Measurements from ENCODE around the gene PGM1. TPM values are rescaled to one million over a fixed set of nuclear protein-coding genes. Genes with fewer than 3 reads are reported as not detected.

PGM1 gene
- total RNA-seq, 1 donor from 2014 or later: 46.0 TPM

DNA sequence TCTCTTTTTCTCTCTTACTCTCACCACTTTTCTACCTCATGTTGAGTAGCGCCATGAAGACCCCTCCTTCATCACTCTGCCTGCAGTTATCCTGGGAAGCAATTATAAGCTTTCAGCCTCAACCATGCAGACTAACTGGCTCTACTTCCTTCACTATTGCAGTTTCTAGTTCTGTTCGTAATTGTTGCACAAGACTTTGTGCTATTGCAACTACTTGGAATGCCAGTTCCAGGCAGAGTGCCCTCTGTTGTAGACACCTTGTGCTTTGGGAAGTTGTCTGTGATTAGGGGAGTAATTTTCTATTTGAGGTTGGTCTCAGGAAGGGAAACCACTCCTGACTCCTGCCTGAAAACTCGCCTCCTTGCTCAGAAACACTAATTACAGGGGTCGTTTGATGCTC, 19.4 kb downstream of the PGM1 start:
- no peak for DNase-seq (ENCODE audit: low spot score in 2 of 2, unreplicated experiment in 2 of 2)
- Mint-ChIP-seq H3K4me1 (peaks cover 31% of the 10 kb centered on the region), H3K27me3 (ENCODE audit: low read depth) (no peaks in the 10 kb centered on the region), H3K27ac (no peak overlapping the region), H3K4me3 (no peak overlapping the region), H3K36me3 (no peaks in the 10 kb centered on the region), H3K9me3 (no peaks in the 10 kb centered on the region)
- TF ChIP-seq, protein P1, sequence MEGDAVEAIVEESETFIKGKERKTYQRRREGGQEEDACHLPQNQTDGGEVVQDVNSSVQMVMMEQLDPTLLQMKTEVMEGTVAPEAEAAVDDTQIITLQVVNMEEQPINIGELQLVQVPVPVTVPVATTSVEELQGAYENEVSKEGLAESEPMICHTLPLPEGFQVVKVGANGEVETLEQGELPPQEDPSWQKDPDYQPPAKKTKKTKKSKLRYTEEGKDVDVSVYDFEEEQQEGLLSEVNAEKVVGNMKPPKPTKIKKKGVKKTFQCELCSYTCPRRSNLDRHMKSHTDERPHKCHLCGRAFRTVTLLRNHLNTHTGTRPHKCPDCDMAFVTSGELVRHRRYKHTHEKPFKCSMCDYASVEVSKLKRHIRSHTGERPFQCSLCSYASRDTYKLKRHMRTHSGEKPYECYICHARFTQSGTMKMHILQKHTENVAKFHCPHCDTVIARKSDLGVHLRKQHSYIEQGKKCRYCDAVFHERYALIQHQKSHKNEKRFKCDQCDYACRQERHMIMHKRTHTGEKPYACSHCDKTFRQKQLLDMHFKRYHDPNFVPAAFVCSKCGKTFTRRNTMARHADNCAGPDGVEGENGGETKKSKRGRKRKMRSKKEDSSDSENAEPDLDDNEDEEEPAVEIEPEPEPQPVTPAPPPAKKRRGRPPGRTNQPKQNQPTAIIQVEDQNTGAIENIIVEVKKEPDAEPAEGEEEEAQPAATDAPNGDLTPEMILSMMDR (IDR thresholded peaks at IDR 0.05; ENCODE audit: unreplicated experiment): no peak

DNA sequence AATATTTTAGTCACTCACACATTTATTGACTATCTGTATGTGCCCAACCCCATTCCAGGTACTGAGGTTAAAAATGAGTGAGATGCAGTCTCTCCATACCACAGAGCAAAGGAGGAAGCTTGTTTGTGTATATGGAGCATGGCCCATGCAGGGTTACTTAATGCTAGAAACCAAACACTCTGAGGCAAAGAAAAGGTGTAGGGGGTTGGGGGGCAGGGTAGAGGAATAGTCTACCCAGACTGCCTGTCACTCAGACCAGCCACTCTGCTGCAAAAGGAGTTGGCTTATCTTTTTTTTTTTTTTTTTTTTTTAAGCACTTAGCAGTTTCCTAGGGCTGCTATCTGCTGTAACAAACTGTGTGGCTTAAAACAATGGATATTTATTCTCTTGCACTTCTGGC, 19.8 kb downstream of the PGM1 start:
- no peaks in the 10 kb centered on the region for H3K9me3 Mint-ChIP-seq
- no peaks in the 10 kb centered on the region for H3K27me3 Mint-ChIP-seq (ENCODE audit: low read depth)
- H3K36me3 Mint-ChIP-seq: no peaks in the 10 kb centered on the region
- H3K4me3 Mint-ChIP-seq: no peak overlapping the region
- no peak for DNase-seq (ENCODE audit: low spot score in 2 of 2, unreplicated experiment in 2 of 2)
- TF ChIP-seq, protein P1 (IDR thresholded peaks at IDR 0.05; ENCODE audit: unreplicated experiment): no peak
- H3K27ac Mint-ChIP-seq: no peak overlapping the region
- H3K4me1 Mint-ChIP-seq: peaks cover 34% of the 10 kb centered on the region

DNA sequence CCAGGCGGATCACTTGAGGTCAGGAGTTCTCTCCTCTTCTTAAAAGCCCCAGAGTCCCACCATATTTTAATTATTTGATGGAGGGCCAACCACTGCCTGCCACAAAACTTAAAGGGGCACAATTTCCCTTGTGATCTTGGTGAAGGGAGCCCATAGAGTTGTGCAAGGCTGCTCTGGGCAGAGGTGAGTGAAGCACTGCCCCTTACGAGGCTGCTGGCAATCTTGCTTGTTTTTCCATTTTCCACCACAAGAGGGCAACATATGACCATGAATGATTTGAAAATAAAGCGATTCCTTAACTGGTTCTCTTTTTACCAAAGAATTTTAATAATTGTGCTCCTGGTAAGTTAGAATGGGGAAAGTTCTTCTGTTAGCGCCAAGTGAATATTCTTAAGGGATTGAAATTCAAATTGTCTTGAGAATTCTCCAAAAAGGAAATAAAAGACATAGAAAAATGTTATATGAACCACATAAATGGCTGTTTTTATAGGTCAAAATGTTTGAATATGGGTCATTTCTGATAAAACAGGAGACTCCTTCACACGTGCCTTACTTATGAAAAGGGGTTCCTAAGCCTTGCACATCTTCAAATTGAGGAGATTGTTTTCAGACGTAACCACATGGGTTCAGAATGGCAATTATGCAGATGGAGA, 22.7 kb downstream of the PGM1 start:
- Mint-ChIP-seq H3K9me3 (no peaks in the 10 kb centered on the region), H3K4me3 (no peak overlapping the region), H3K36me3 (no peaks in the 10 kb centered on the region), H3K27me3 (ENCODE audit: low read depth) (no peaks in the 10 kb centered on the region), H3K4me1 (peaks cover 39% of the 10 kb centered on the region), H3K27ac (no peak overlapping the region)
- TF ChIP-seq, protein P1 (IDR thresholded peaks at IDR 0.05; ENCODE audit: unreplicated experiment): peak; percentile 99
- DNase-seq (ENCODE audit: low spot score in 2 of 2, unreplicated experiment in 2 of 2): peak in 1 of 2 experiments; percentile 56

DNA sequence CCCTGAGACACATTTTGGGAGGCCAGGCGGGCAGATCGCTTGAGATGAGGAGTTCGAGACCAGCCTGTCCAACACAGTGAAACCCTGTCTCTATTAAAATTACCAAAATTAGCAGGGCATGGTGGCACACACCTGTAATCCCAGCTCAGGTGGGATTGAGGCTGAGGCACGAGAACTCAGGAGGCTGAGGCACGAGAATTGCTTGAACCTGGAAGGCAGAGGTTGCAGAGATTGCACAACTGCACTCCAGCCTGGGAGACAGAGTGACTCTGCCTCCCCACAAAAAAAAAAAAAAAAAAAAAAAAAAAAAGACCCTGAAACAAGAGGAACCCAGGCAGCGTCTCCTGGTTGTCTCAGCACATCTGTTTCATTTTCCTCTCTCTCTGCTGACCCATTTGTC, 24.2 kb downstream of the PGM1 start:
- Mint-ChIP-seq H3K4me3 (no peak overlapping the region), H3K27me3 (ENCODE audit: low read depth) (no peaks in the 10 kb centered on the region), H3K9me3 (no peaks in the 10 kb centered on the region), H3K4me1 (peaks cover 45% of the 10 kb centered on the region), H3K36me3 (no peaks in the 10 kb centered on the region), H3K27ac (peak overlapping the region; percentile 51)
- no peak for DNase-seq (ENCODE audit: low spot score in 2 of 2, unreplicated experiment in 2 of 2)
- TF ChIP-seq, protein P1 (IDR thresholded peaks at IDR 0.05; ENCODE audit: unreplicated experiment): no peak

DNA sequence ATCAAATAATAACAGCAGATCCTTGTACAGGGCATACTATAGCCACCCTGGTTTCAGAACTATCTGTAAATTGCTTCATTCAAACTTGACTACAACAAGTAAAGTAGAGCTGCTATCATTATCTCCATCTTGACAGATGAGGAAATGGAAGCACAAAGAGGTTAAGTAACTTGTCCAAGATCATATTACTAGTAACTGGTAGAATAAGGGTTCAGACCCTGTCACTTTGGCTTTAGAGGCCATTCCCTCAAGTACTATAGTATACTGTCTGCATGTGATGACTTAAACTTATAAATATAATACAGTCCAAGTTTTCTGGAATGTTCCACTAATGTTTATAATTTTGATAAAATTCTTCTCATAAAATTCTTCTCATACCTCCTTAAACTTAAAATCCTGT, 24.8 kb downstream of the PGM1 start:
- no peaks in the 10 kb centered on the region for H3K27me3 Mint-ChIP-seq (ENCODE audit: low read depth)
- no peak overlapping the region for H3K4me3 Mint-ChIP-seq
- H3K4me1 Mint-ChIP-seq: peaks cover 45% of the 10 kb centered on the region
- TF ChIP-seq, protein P1 (IDR thresholded peaks at IDR 0.05; ENCODE audit: unreplicated experiment): no peak
- no peaks in the 10 kb centered on the region for H3K9me3 Mint-ChIP-seq
- peak overlapping the region; percentile 51 for H3K27ac Mint-ChIP-seq
- H3K36me3 Mint-ChIP-seq: no peaks in the 10 kb centered on the region
- DNase-seq (ENCODE audit: low spot score in 2 of 2, unreplicated experiment in 2 of 2): no peak
